ENCODE data around the gene SENP1. TPM values are rescaled to one million over a fixed set of nuclear protein-coding genes. Genes with fewer than 3 reads are reported as not detected.

SENP1 gene
- total and polyA plus RNA-seq, 9 donors = 6.2 to 28.9 (median 19.7) TPM

DNA sequence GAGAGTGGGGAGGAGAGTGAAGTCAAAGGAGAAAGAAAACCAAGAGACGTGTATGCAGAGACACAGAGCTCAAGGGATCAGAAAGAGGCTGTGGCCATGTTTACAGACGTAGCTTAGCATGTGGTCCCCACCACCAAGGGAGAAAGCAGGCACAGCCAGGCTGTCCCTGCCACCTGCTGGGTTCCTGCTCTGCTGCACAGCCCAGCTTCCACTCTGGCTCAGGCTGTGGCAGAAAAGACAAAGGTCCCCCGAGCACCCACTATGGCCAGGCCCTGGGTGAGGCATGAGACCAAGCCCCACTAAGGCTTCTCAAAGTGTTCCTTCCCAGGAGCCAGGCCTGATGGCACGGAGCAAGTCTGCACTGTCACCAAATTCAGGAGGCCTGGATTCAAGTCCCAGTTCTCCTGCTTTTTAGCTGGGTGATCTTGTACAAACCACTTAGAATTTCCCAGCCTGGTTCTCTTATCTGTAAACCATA lies 75.7 kb downstream of the SENP1 start:
- DNase-seq = no peak
- Histone ChIP-seq H3K4me3 (no peak overlapping the region), H3K4me1 (ENCODE audit: insufficient read depth) (no peaks in the 10 kb centered on the region), H3K36me3 (no peaks in the 10 kb centered on the region), H3K27ac (no peak overlapping the region), H3K9me3 (no peaks in the 10 kb centered on the region), H3K27me3 (no peaks in the 10 kb centered on the region)
- WGBS, 3 donors = 84 to 88% (median 88%) methylated on average over 4 of the region's 4 CpGs
- intact Hi-C loops (cut with DNase I) = no loop called here
- TF ChIP-seq EP300 (IDR thresholded peaks at IDR 0.05) = no peak
- TF ChIP-seq POLR2A (IDR thresholded peaks at IDR 0.05) = no peak
- TF ChIP-seq CTCF (IDR thresholded peaks at IDR 0.05) = no peak

GRCh38 chr12:48029491-48030172 lies 76.2 kb downstream of the SENP1 start:
- 57 to 71% (median 61%) methylated on average over 8 of the region's 8 CpGs for WGBS, 3 donors

GRCh38 chr12:48028541-48029431 lies 77.1 kb downstream of the SENP1 start:
- no peak for DNase-seq
- Histone ChIP-seq H3K4me1 (ENCODE audit: insufficient read depth) (peaks cover under 1% of the 10 kb centered on the region), H3K27ac (no peak overlapping the region), H3K4me3 (no peak overlapping the region), H3K9me3 (no peaks in the 10 kb centered on the region), H3K27me3 (no peaks in the 10 kb centered on the region), H3K36me3 (no peaks in the 10 kb centered on the region)
- intact Hi-C loops (cut with DNase I) = no loop called here
- TF ChIP-seq POLR2A (IDR thresholded peaks at IDR 0.05) = no peak
- TF ChIP-seq EP300 (IDR thresholded peaks at IDR 0.05) = no peak
- no peak for TF ChIP-seq CTCF (IDR thresholded peaks at IDR 0.05)
- WGBS, 3 donors = 58 to 66% (median 61%) methylated on average over 5 of the region's 5 CpGs

More at GRCh38 chr12:48029491-48030172, 76.2 kb downstream of the SENP1 start:
- no peak overlapping the region for H3K27ac ChIP-seq
- no peak overlapping the region for H3K4me3 ChIP-seq
- DNase-seq = no peak
- no peaks in the 10 kb centered on the region for H3K9me3 ChIP-seq
- no peaks in the 10 kb centered on the region for H3K27me3 ChIP-seq
- intact Hi-C loops (cut with DNase I) = no loop called here
- H3K4me1 ChIP-seq (ENCODE audit: insufficient read depth) = no peaks in the 10 kb centered on the region
- TF ChIP-seq CTCF (IDR thresholded peaks at IDR 0.05) (no peak), EP300 (IDR thresholded peaks at IDR 0.05) (no peak), POLR2A (IDR thresholded peaks at IDR 0.05) (no peak)
- H3K36me3 ChIP-seq = no peaks in the 10 kb centered on the region

- DNase-seq = no peak
- intact Hi-C loops (cut with DNase I) = no loop called here
- H3K27me3 ChIP-seq = no peaks in the 10 kb centered on the region
- H3K36me3 ChIP-seq = no peaks in the 10 kb centered on the region
- no peaks in the 10 kb centered on the region for H3K9me3 ChIP-seq
- TF ChIP-seq POLR2A (IDR thresholded peaks at IDR 0.05) (no peak), EP300 (IDR thresholded peaks at IDR 0.05) (no peak)
- H3K4me3 ChIP-seq = no peak overlapping the region
- WGBS, 3 donors = 78 to 83% (median 78%) methylated on average over 18 of the region's 18 CpGs
- H3K27ac ChIP-seq = no peak overlapping the region
- H3K4me1 ChIP-seq (ENCODE audit: insufficient read depth) = peaks cover 1% of the 10 kb centered on the region
Observed at GRCh38 chr12:48027183-48028002, 78.5 kb downstream of the SENP1 start.

Data from ovary (tissue), 9 donors.